HepG2 (cell line): ENCODE measurements around the gene TMEM107. TPM values are rescaled to one million over a fixed set of nuclear protein-coding genes. Genes with fewer than 3 reads are reported as not detected.

Experiments
- CC2D1A ChIP-seq: sonication (generic); formaldehyde crosslinking; IDR thresholded peaks from 2 replicates; pipeline ENCODE4 v1.8.1; 2023; ENCODE audit warnings: mild to moderate bottlenecking, missing genetic modification reagents
- HOXD1 ChIP-seq: sonication (generic); formaldehyde crosslinking; IDR thresholded peaks from 2 replicates; pipeline ENCODE4 v1.5.0; 2020; ENCODE audit warnings: missing genetic modification reagents
- SUZ12 ChIP-seq: fragments of 150-350 bp; IDR thresholded peaks from 2 replicates; pipeline ENCODE4 v1.6.1; 2014; ENCODE audit warnings: low read depth, low read length
- TCF7 ChIP-seq: sonication (generic); IDR thresholded peaks from 2 replicates; pipeline ENCODE4 v1.6.1; 2016; ENCODE audit warnings: antibody characterized with exemption, low read depth
- U2AF1 ChIP-seq: fragments of 200-400 bp; formaldehyde crosslinking; optimal IDR thresholded peaks from 2 replicates; pipeline ENCODE3; 2017; ENCODE audit warnings: mild to moderate bottlenecking, low read depth, low read length
- U2AF2 ChIP-seq: fragments of 200-400 bp; formaldehyde crosslinking; IDR thresholded peaks from 2 replicates; pipeline ENCODE4 v1.6.1; 2017; ENCODE audit warnings: low read depth, mild to moderate bottlenecking, low read length
- XBP1 ChIP-seq: sonication (generic); formaldehyde crosslinking; IDR thresholded peaks from 2 replicates; pipeline ENCODE4 v1.5.0; 2020; ENCODE audit warnings: missing genetic modification reagents
- ZC3H13 ChIP-seq: sonication (generic); formaldehyde crosslinking; IDR thresholded peaks from 2 replicates; pipeline ENCODE4 v1.8.1; 2023; ENCODE audit warnings: mild to moderate bottlenecking, missing genetic modification reagents, moderate library complexity
- ZNF3 ChIP-seq: IDR thresholded peaks from 2 replicates; pipeline ENCODE4 v1.7.0; 2017; ENCODE audit warnings: inconsistent platforms
- ZNF530 ChIP-seq: sonication (generic); formaldehyde crosslinking; IDR thresholded peaks from 2 replicates; pipeline ENCODE4 v1.5.0; 2020; ENCODE audit warnings: low read depth, mild to moderate bottlenecking, missing genetic modification reagents
- ZNF724P ChIP-seq: sonication (generic); formaldehyde crosslinking; IDR thresholded peaks from 2 replicates; pipeline ENCODE4 v1.8.0; 2022; ENCODE audit warnings: missing genetic modification reagents, borderline replicate concordance
- ZNF841 ChIP-seq: sonication (generic); formaldehyde crosslinking; IDR thresholded peaks from 2 replicates; pipeline ENCODE4 v1.8.1; 2023; ENCODE audit warnings: missing genetic modification reagents, borderline replicate concordance
- ZNF878 ChIP-seq: sonication (generic); formaldehyde crosslinking; IDR thresholded peaks from 2 replicates; pipeline ENCODE4 v1.8.1; 2023; ENCODE audit warnings: mild to moderate bottlenecking, missing genetic modification reagents, moderate library complexity
- ZSCAN30 ChIP-seq: sonication (generic); formaldehyde crosslinking; IDR thresholded peaks from 2 replicates; pipeline ENCODE4 v1.5.0; 2020; ENCODE audit warnings: mild to moderate bottlenecking, missing genetic modification reagents
- polyA plus RNA-seq, 8 experiments: library from polyadenylated mRNA; depleted of rRNA in 3 of 8; stranded (reverse) in 7 of 8; unstranded in 1 of 8; fragments of >200 nt; fragmentation: Illumina TruSeq in 4 of 8; extraction: Trizol in 4 of 8; gene quantifications; 2 replicates each; pipeline versions ENCODE4 v1.2.1 to v1.2.3, GENCODE V29; 2011 to 2016; ENCODE audit warnings: low read depth in 4 of 8, missing spikeins in 1 of 8, mixed read lengths in 1 of 8; ENCODE audit not compliant: insufficient read depth in 1 of 8
- total RNA-seq, 5 experiments: library from RNA; depleted of rRNA; stranded (reverse); fragments of >200 nt; fragmentation: Illumina TruSeq; extraction: Trizol; gene quantifications; 2 replicates each; pipeline ENCODE4 v1.2.3, GENCODE V29; 2016; ENCODE audit warnings: low read depth in 1 of 5
- TF ChIP-seq, protein P1 (sequence below): sonication (generic); formaldehyde crosslinking; IDR thresholded peaks from 2 replicates; pipeline ENCODE4 v1.4.0; 2020; ENCODE audit warnings: missing genetic modification reagents
- TF ChIP-seq, protein P2 (sequence below): sonication (generic); formaldehyde crosslinking; IDR thresholded peaks from 2 replicates; pipeline ENCODE4 v1.4.0; 2020; ENCODE audit warnings: missing genetic modification reagents
- TF ChIP-seq, protein P3 (sequence below): sonication (generic); formaldehyde crosslinking; IDR thresholded peaks from 2 replicates; pipeline ENCODE4 v1.5.1; 2020; ENCODE audit warnings: mild to moderate bottlenecking, missing genetic modification reagents
- TF ChIP-seq, protein P4 (sequence below): sonication (generic); formaldehyde crosslinking; conservative IDR thresholded peaks from 2 replicates; pipeline ENCODE4 v1.5.0; 2020; ENCODE audit warnings: missing genetic modification reagents
- TF ChIP-seq, protein P5 (sequence below): sonication (generic); formaldehyde crosslinking; IDR thresholded peaks from 2 replicates; pipeline ENCODE4 v1.4.0; 2020; ENCODE audit warnings: missing genetic modification reagents, borderline replicate concordance

Gene TMEM107
- total and polyA plus RNA-seq, 2 of the 13 experiments (the other 11 are each of a cell fraction or from before 2014, with no cell fraction given) = 7.2 to 15.3 TPM

DNA sequence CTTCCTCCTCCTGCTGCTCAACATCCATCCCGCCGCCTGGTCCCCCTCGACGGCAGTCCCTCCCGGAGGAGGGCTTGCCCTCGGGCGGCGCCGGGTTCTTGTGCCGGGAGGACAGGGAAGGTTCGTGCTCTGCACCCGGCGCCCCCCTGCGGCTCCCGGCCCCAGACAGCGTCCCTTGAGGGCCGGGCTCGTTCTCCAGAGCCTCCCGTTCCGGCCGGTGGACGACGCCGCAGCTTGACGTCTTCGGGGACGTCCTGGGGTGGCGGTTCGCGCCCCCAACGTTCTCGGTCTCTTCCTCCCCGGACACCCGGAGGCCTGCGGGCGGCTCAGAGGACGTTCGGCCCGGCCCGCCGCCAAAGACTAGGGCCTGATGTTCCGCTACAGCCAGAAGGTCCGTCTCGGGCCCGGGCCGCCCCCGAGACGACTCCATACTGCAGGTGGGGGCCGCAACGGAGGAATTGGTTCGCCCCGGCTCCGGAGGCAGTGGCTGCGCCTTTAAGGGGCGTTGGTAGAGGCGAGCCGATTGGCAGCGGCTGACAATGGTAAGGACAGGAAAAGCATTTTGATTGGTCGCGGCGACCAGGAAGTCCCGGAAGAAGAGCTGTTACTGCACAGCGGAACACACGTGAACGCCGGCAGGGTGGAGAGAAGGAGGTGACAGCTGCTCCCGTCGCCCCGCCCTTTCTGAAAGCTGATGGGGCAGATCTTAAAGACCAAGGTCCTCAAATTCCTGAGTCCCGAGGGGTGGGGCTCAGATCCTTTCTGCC is 13.7 kb upstream of the TMEM107 start, which contains the start of gene BORCS6 (continued):
- TF ChIP-seq, protein P1, sequence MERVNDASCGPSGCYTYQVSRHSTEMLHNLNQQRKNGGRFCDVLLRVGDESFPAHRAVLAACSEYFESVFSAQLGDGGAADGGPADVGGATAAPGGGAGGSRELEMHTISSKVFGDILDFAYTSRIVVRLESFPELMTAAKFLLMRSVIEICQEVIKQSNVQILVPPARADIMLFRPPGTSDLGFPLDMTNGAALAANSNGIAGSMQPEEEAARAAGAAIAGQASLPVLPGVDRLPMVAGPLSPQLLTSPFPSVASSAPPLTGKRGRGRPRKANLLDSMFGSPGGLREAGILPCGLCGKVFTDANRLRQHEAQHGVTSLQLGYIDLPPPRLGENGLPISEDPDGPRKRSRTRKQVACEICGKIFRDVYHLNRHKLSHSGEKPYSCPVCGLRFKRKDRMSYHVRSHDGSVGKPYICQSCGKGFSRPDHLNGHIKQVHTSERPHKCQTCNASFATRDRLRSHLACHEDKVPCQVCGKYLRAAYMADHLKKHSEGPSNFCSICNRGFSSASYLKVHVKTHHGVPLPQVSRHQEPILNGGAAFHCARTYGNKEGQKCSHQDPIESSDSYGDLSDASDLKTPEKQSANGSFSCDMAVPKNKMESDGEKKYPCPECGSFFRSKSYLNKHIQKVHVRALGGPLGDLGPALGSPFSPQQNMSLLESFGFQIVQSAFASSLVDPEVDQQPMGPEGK (CRISPR knock-in tag) = peak; percentile 92
- TF ChIP-seq ZNF878 (CRISPR knock-in tag) = no peak
- 0 out of 2 replicates have a peak, but pooled peaks have one; percentile 17 for TF ChIP-seq TCF7
- TF ChIP-seq CC2D1A (CRISPR knock-in tag) = no peak
- TF ChIP-seq ZSCAN30 = no peak
- TF ChIP-seq U2AF2 = no peak
- no peak for TF ChIP-seq U2AF1
- TF ChIP-seq ZNF724P = no peak
- no peak for TF ChIP-seq ZNF841 (CRISPR knock-in tag)
- TF ChIP-seq, protein P2, sequence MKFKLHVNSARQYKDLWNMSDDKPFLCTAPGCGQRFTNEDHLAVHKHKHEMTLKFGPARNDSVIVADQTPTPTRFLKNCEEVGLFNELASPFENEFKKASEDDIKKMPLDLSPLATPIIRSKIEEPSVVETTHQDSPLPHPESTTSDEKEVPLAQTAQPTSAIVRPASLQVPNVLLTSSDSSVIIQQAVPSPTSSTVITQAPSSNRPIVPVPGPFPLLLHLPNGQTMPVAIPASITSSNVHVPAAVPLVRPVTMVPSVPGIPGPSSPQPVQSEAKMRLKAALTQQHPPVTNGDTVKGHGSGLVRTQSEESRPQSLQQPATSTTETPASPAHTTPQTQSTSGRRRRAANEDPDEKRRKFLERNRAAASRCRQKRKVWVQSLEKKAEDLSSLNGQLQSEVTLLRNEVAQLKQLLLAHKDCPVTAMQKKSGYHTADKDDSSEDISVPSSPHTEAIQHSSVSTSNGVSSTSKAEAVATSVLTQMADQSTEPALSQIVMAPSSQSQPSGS (CRISPR knock-in tag) = no peak
- TF ChIP-seq ZNF3 (CRISPR knock-in tag) = no peak
- TF ChIP-seq, protein P3, sequence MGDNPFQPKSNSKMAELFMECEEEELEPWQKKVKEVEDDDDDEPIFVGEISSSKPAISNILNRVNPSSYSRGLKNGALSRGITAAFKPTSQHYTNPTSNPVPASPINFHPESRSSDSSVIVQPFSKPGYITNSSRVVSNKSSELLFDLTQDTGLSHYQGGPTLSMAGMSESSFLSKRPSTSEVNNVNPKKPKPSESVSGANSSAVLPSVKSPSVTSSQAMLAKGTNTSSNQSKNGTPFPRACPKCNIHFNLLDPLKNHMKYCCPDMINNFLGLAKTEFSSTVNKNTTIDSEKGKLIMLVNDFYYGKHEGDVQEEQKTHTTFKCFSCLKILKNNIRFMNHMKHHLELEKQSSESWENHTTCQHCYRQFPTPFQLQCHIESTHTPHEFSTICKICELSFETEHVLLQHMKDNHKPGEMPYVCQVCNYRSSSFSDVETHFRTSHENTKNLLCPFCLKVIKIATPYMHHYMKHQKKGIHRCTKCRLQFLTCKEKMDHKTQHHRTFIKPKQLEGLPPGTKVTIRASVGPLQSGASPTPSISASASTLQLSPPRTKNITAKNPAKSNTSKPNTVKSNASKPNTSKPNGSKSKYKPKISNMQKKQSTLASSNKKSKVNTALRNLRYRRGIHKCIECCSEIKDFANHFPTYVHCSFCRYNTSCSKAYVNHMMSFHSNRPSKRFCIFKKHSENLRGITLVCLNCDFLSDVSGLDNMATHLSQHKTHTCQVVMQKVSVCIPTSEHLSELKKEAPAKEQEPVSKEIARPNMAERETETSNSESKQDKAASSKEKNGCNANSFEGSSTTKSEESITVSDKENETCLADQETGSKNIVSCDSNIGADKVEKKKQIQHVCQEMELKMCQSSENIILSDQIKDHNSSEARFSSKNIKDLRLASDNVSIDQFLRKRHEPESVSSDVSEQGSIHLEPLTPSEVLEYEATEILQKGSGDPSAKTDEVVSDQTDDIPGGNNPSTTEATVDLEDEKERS (CRISPR knock-in tag) = no peak
- TF ChIP-seq ZC3H13 (CRISPR knock-in tag) = no peak
- no peak for TF ChIP-seq HOXD1
- no peak for TF ChIP-seq ZNF530 (CRISPR knock-in tag)
- TF ChIP-seq, protein P4, sequence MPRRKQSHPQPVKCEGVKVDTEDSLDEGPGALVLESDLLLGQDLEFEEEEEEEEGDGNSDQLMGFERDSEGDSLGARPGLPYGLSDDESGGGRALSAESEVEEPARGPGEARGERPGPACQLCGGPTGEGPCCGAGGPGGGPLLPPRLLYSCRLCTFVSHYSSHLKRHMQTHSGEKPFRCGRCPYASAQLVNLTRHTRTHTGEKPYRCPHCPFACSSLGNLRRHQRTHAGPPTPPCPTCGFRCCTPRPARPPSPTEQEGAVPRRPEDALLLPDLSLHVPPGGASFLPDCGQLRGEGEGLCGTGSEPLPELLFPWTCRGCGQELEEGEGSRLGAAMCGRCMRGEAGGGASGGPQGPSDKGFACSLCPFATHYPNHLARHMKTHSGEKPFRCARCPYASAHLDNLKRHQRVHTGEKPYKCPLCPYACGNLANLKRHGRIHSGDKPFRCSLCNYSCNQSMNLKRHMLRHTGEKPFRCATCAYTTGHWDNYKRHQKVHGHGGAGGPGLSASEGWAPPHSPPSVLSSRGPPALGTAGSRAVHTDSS (CRISPR knock-in tag) = no peak
- no peak for TF ChIP-seq SUZ12
- TF ChIP-seq, protein P5, sequence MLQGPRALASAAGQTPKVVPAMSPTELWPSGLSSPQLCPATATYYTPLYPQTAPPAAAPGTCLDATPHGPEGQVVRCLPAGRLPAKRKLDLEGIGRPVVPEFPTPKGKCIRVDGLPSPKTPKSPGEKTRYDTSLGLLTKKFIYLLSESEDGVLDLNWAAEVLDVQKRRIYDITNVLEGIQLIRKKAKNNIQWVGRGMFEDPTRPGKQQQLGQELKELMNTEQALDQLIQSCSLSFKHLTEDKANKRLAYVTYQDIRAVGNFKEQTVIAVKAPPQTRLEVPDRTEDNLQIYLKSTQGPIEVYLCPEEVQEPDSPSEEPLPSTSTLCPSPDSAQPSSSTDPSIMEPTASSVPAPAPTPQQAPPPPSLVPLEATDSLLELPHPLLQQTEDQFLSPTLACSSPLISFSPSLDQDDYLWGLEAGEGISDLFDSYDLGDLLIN = no peak
- TF ChIP-seq XBP1 (CRISPR knock-in tag) = no peak
